ENCODE results near the gene LIMCH1. TPM values are rescaled to one million over a fixed set of nuclear protein-coding genes. Genes with fewer than 3 reads are reported as not detected.
"Not testable (repeated sequence)": the region's sequence is repeated elsewhere in the genome, so short reads cannot be mapped to it uniquely, and the experiment has no call there.

The LIMCH1 gene
- total RNA-seq, 1 donor from 2014 or later, result 12.7 TPM

- Mint-ChIP-seq H3K4me1 (ENCODE audit: low read depth) (peaks cover 9% of the 10 kb centered on the region), H3K4me3 (ENCODE audit: low read depth) (no peak overlapping the region), H3K36me3 (ENCODE audit: insufficient read depth) (no peaks in the 10 kb centered on the region), H3K9me3 (ENCODE audit: low read depth) (no peaks in the 10 kb centered on the region), H3K27ac (no peak overlapping the region), H3K27me3 (peaks cover 28% of the 10 kb centered on the region)
- no peak for DNase-seq (ENCODE audit: low spot score, unreplicated experiment)
- no peak for TF ChIP-seq CTCF (IDR thresholded peaks at IDR 0.05; ENCODE audit: unreplicated experiment)
Measured at GRCh38 chr4:41640906-41641305, 102.9 kb downstream of the LIMCH1 start.

DNA sequence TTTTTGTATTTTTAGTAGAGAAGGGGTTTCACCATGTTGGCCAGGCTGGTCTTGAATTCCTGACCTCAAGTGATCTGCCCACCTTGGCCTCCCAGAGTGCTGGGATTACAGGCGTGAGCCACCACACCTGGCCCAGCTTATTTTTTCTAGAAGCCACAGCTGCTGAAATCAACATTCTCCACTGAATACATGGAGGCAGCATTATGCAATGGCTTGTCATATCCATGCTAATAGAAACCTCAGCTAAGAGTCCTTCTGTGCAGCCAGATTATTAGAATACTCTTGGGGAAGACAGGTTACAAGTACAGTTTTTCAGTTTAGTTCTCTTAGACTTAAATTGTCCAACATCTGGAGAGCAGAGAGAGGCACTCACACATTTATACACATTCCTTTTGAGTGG is 104.8 kb downstream of the LIMCH1 start:
- not testable (repeated sequence) for H3K4me3 Mint-ChIP-seq (ENCODE audit: low read depth); H3K4me1 Mint-ChIP-seq (ENCODE audit: low read depth); H3K27ac Mint-ChIP-seq; H3K36me3 Mint-ChIP-seq (ENCODE audit: insufficient read depth); H3K9me3 Mint-ChIP-seq (ENCODE audit: low read depth); DNase-seq (ENCODE audit: low spot score, unreplicated experiment)
- peaks cover 28% of the 10 kb centered on the region for H3K27me3 Mint-ChIP-seq

DNA sequence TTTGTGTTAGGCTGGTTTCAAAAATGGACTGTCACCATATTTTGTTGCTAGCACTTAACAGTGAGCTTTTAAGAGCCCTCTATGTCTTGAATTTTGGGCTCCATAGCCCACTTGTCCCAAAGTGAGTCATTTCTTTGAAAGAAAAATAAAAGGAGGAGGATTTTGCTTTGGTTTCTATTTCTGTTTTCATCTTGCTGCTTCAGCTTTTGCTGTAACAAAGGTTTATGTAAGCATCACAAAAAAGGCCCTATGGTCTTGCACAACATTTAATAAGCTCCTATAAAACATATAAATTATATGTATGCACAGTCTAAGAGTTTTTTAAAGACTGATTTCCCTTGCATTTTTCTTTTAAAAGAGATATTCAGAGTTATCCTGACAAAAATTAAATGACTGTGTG is 105.4 kb downstream of the LIMCH1 start:
- no peak for TF ChIP-seq CTCF (IDR thresholded peaks at IDR 0.05; ENCODE audit: unreplicated experiment)
- Mint-ChIP-seq H3K36me3 (ENCODE audit: insufficient read depth) (peaks cover 2% of the 10 kb centered on the region), H3K4me3 (ENCODE audit: low read depth) (no peak overlapping the region), H3K27me3 (peaks cover 27% of the 10 kb centered on the region), H3K27ac (no peak overlapping the region), H3K4me1 (ENCODE audit: low read depth) (peaks cover 9% of the 10 kb centered on the region), H3K9me3 (ENCODE audit: low read depth) (no peaks in the 10 kb centered on the region)
- DNase-seq (ENCODE audit: low spot score, unreplicated experiment), result no peak

DNA sequence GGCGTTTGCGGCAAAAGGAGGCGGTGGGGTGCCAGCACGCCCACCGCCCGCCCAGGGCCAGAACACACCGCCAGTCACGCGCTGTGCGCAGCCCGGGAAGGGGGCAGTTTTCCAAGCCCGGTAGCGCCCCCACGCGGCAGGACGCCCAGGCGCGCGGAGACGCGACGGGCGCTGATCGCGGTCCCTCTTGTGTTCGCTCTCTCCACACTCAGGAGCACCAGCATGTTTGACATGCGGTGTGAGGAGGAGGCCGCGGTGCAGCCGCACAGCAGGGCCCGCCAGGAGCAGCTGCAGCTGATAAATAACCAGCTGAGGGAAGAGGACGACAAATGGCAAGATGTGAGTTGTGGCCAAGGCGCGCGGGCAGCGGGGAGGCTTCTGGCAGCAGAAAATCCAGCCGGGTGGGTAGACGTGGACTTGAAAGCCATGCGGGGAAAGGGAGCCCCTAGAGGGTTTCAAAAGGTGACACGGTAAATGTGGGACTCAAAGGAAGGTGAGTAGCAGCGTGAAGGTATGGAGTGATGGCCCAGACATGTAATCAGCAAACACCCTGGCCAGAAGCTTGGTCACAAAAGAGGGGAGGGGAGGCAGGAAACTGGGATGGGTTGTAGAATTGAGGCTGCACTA is 106.4 kb downstream of the LIMCH1 start:
- peaks cover 9% of the 10 kb centered on the region for H3K4me1 Mint-ChIP-seq (ENCODE audit: low read depth)
- no peak overlapping the region for H3K27ac Mint-ChIP-seq
- peak; percentile 99 for TF ChIP-seq CTCF (IDR thresholded peaks at IDR 0.05; ENCODE audit: unreplicated experiment)
- DNase-seq (ENCODE audit: low spot score, unreplicated experiment), result peak; percentile 87
- peaks cover 2% of the 10 kb centered on the region for H3K36me3 Mint-ChIP-seq (ENCODE audit: insufficient read depth)
- H3K9me3 Mint-ChIP-seq (ENCODE audit: low read depth), result no peaks in the 10 kb centered on the region
- peak overlapping the region; percentile 52 for H3K4me3 Mint-ChIP-seq (ENCODE audit: low read depth)
- H3K27me3 Mint-ChIP-seq, result peaks cover 27% of the 10 kb centered on the region

- no peak for TF ChIP-seq CTCF (IDR thresholded peaks at IDR 0.05; ENCODE audit: unreplicated experiment)
- Mint-ChIP-seq H3K4me3 (ENCODE audit: low read depth) (no peak overlapping the region), H3K4me1 (ENCODE audit: low read depth) (peaks cover 7% of the 10 kb centered on the region), H3K9me3 (ENCODE audit: low read depth) (no peaks in the 10 kb centered on the region), H3K27ac (no peak overlapping the region), H3K27me3 (peaks cover 27% of the 10 kb centered on the region), H3K36me3 (ENCODE audit: insufficient read depth) (peaks cover 2% of the 10 kb centered on the region)
- DNase-seq (ENCODE audit: low spot score, unreplicated experiment), result no peak
Measured at GRCh38 chr4:41644915-41645295, 106.9 kb downstream of the LIMCH1 start.

GRCh38 chr4:41645728-41646390 is 107.9 kb downstream of the LIMCH1 start:
- peaks cover 27% of the 10 kb centered on the region for H3K27me3 Mint-ChIP-seq
- H3K4me3 Mint-ChIP-seq (ENCODE audit: low read depth), result no peak overlapping the region
- H3K4me1 Mint-ChIP-seq (ENCODE audit: low read depth), result peaks cover 3% of the 10 kb centered on the region
- H3K9me3 Mint-ChIP-seq (ENCODE audit: low read depth), result no peaks in the 10 kb centered on the region
- no peak for DNase-seq (ENCODE audit: low spot score, unreplicated experiment)
- H3K27ac Mint-ChIP-seq, result no peak overlapping the region
- no peak for TF ChIP-seq CTCF (IDR thresholded peaks at IDR 0.05; ENCODE audit: unreplicated experiment)
- peaks cover 2% of the 10 kb centered on the region for H3K36me3 Mint-ChIP-seq (ENCODE audit: insufficient read depth)

All from progenitor cell of endocrine pancreas (in vitro differentiated cells).